Fibroblast of lung (primary cell): ENCODE measurements around the gene SLC22A12.

Experiments used
- CTCF ChIP-seq, 2 donors: IDR thresholded peaks in 1 of 2; conservative IDR thresholded peaks in 1 of 2; 1 replicate in 1 of 2; 2 replicates in 1 of 2; pipeline ENCODE4 v1.5.1; 2011 to 2012; ENCODE audit warnings: low read length in 2 of 2, control low read depth in 1 of 2, inconsistent platforms in 1 of 2, low read depth in 1 of 2, mild to moderate bottlenecking in 1 of 2
- EZH2 ChIP-seq: IDR thresholded peaks from 2 replicates; pipeline ENCODE4 v1.5.1; 2012; ENCODE audit warnings: low read length, control low read depth, mild to moderate bottlenecking; ENCODE audit errors: missing control alignments

- TF ChIP-seq CTCF (conservative IDR thresholded peaks at IDR 0.05 in 1 of 2, IDR thresholded peaks at IDR 0.05 in 1 of 2; ENCODE audit: low read depth in 1 of 2, low read length in 2 of 2) (no peak), EZH2 (no peak)
Observed at GRCh38 chr11:64549969-64550368, 41.1 kb upstream of the SLC22A12 start.
